Parathyroid adenoma (tissue), 2 donors: ENCODE results near the gene FXYD5.

Source experiments
- H2AFZ ChIP-seq: fragments of 300-600 bp; sonication (generic); one replicate; pipeline ENCODE4 v1.7.0; 2017; ENCODE audit warnings: antibody characterized with exemption, mild to moderate bottlenecking
- H3K27ac ChIP-seq: fragments of 300-600 bp; sonication (generic); one replicate; pipeline ENCODE4 v1.7.0; 2017
- H3K27me3 ChIP-seq: fragments of 300-600 bp; sonication (generic); one replicate; pipeline ENCODE4 v1.7.0; 2017; ENCODE audit warnings: low read length; ENCODE audit not compliant: control insufficient read depth, insufficient read depth
- H3K36me3 ChIP-seq: fragments of 300-600 bp; sonication (generic); one replicate; pipeline ENCODE4 v1.7.0; 2017; ENCODE audit warnings: low read length; ENCODE audit not compliant: control insufficient read depth, insufficient read depth
- H3K4me1 ChIP-seq: fragments of 300-600 bp; sonication (generic); one replicate; pipeline ENCODE4 v1.7.0; 2017; ENCODE audit warnings: control low read depth
- H3K4me2 ChIP-seq: fragments of 300-600 bp; sonication (generic); one replicate; pipeline ENCODE4 v1.7.0; 2017; ENCODE audit warnings: low read length
- H3K4me3 ChIP-seq: fragments of 300-600 bp; sonication (generic); one replicate; pipeline ENCODE4 v1.7.0; 2017; ENCODE audit warnings: low read depth, low read length
- H3K79me2 ChIP-seq: fragments of 300-600 bp; sonication (generic); one replicate; pipeline ENCODE4 v1.7.0; 2017; ENCODE audit warnings: control low read depth
- H3K9ac ChIP-seq: fragments of 300-600 bp; sonication (generic); one replicate; pipeline ENCODE4 v1.7.0; 2017; ENCODE audit warnings: mild to moderate bottlenecking
- H3K9me3 ChIP-seq: fragments of 300-600 bp; sonication (generic); one replicate; pipeline ENCODE4 v1.7.0; 2017; ENCODE audit warnings: low read length; ENCODE audit not compliant: control insufficient read depth
- TF ChIP-seq, protein P1 (sequence below): fragments of 300-600 bp; sonication (generic); IDR thresholded peaks from one replicate; pipeline ENCODE4 v1.7.0; 2017; ENCODE audit warnings: antibody characterized with exemption, mild to moderate bottlenecking
- donor health status: primary hyperparathyroidism.

Gene FXYD5

GRCh38 chr19:35179830-35180229 lies 25.3 kb downstream of the FXYD5 start:
- TF ChIP-seq, protein P1, sequence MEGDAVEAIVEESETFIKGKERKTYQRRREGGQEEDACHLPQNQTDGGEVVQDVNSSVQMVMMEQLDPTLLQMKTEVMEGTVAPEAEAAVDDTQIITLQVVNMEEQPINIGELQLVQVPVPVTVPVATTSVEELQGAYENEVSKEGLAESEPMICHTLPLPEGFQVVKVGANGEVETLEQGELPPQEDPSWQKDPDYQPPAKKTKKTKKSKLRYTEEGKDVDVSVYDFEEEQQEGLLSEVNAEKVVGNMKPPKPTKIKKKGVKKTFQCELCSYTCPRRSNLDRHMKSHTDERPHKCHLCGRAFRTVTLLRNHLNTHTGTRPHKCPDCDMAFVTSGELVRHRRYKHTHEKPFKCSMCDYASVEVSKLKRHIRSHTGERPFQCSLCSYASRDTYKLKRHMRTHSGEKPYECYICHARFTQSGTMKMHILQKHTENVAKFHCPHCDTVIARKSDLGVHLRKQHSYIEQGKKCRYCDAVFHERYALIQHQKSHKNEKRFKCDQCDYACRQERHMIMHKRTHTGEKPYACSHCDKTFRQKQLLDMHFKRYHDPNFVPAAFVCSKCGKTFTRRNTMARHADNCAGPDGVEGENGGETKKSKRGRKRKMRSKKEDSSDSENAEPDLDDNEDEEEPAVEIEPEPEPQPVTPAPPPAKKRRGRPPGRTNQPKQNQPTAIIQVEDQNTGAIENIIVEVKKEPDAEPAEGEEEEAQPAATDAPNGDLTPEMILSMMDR, result no peak
- no peak overlapping the region for H2AFZ ChIP-seq

GRCh38 chr19:35181387-35181786 lies 26.9 kb downstream of the FXYD5 start:
- Histone ChIP-seq H3K36me3 (no peaks in the 10 kb centered on the region), H3K4me1 (no peaks in the 10 kb centered on the region), H3K27ac (no peak overlapping the region), H3K4me3 (no peak overlapping the region), H3K9ac (no peak overlapping the region), H3K27me3 (no peaks in the 10 kb centered on the region), H3K79me2 (no peaks in the 10 kb centered on the region), H3K4me2 (no peak overlapping the region), H3K9me3 (no peaks in the 10 kb centered on the region), H2AFZ (no peak overlapping the region)
- TF ChIP-seq, protein P1, result no peak

More at GRCh38 chr19:35179830-35180229, 25.3 kb downstream of the FXYD5 start:
- Histone ChIP-seq H3K27ac (no peak overlapping the region), H3K4me3 (no peak overlapping the region), H3K36me3 (no peaks in the 10 kb centered on the region), H3K79me2 (no peaks in the 10 kb centered on the region), H3K9me3 (no peaks in the 10 kb centered on the region), H3K4me2 (no peak overlapping the region), H3K9ac (no peak overlapping the region), H3K27me3 (no peaks in the 10 kb centered on the region), H3K4me1 (no peaks in the 10 kb centered on the region)

GRCh38 chr19:35184267-35184666 lies 29.7 kb downstream of the FXYD5 start:
- Histone ChIP-seq H3K9me3 (no peaks in the 10 kb centered on the region), H3K27me3 (no peaks in the 10 kb centered on the region), H3K79me2 (no peaks in the 10 kb centered on the region), H3K4me2 (no peak overlapping the region), H2AFZ (no peak overlapping the region), H3K27ac (no peak overlapping the region), H3K4me3 (no peak overlapping the region), H3K9ac (no peak overlapping the region), H3K4me1 (no peaks in the 10 kb centered on the region), H3K36me3 (no peaks in the 10 kb centered on the region)
- TF ChIP-seq, protein P1, result no peak

- Histone ChIP-seq H3K4me2 (no peak overlapping the region), H3K27me3 (no peaks in the 10 kb centered on the region), H3K9me3 (no peaks in the 10 kb centered on the region), H2AFZ (no peak overlapping the region), H3K36me3 (no peaks in the 10 kb centered on the region), H3K4me1 (no peaks in the 10 kb centered on the region), H3K9ac (no peak overlapping the region), H3K4me3 (no peak overlapping the region), H3K27ac (no peak overlapping the region), H3K79me2 (no peaks in the 10 kb centered on the region)
- TF ChIP-seq, protein P1, result no peak
Observed at GRCh38 chr19:35184884-35185283, 30.3 kb downstream of the FXYD5 start.
